ENCODE measurements around the gene TMEM51.

DNA sequence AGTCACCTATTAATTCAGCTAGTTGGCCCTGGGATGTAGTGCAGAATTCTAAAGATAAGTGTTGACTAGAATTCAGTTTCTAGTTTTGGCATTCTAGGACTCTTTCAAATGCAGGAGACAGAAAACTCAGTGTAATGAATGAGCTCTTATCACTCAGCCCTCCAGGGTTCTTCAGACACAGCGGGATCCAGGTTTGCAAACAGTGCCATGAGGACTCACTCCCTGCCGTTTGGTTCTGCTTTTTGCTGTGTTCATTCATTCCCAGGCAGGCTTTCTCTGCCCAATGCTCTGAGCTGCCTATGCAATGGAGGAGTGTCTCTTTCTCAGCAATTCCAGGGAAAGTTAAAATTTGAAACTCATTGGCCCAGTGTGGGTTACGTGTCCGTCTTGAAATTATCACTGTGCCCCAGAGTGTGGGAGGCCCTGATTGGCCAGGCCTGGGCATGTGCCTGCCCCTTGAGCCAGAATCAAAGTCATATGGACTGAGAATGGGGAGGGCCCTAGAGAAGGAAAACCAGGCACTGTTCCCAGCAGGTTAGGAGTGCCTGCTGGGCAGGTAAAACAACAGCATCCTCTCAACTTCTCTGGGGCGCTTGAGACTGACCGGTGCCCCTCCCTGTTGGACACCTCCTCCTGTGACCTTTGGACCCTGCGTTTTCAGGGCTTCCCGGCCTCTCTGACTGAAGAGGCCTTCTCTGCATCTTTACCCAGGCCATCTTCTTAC is 43.4 kb downstream of the TMEM51 start:
- TF ChIP-seq, protein P1, sequence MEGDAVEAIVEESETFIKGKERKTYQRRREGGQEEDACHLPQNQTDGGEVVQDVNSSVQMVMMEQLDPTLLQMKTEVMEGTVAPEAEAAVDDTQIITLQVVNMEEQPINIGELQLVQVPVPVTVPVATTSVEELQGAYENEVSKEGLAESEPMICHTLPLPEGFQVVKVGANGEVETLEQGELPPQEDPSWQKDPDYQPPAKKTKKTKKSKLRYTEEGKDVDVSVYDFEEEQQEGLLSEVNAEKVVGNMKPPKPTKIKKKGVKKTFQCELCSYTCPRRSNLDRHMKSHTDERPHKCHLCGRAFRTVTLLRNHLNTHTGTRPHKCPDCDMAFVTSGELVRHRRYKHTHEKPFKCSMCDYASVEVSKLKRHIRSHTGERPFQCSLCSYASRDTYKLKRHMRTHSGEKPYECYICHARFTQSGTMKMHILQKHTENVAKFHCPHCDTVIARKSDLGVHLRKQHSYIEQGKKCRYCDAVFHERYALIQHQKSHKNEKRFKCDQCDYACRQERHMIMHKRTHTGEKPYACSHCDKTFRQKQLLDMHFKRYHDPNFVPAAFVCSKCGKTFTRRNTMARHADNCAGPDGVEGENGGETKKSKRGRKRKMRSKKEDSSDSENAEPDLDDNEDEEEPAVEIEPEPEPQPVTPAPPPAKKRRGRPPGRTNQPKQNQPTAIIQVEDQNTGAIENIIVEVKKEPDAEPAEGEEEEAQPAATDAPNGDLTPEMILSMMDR (IDR thresholded peaks at IDR 0.05; ENCODE audit: poor library complexity, severe bottlenecking) = no peak
- TF ChIP-seq EP300 (conservative IDR thresholded peaks at IDR 0.05; ENCODE audit: poor library complexity, severe bottlenecking) (no peak), EZH2 (IDR thresholded peaks at IDR 0.05; ENCODE audit: borderline replicate concordance, insufficient read depth, low read length, poor library complexity, severe bottlenecking) (no peak), POLR2AphosphoS5 (IDR thresholded peaks at IDR 0.05) (no peak), TAF1 (IDR thresholded peaks at IDR 0.05; ENCODE audit: low read depth) (no peak), SMC3 (conservative IDR thresholded peaks at IDR 0.05; ENCODE audit: poor library complexity) (no peak), MXI1 (conservative IDR thresholded peaks at IDR 0.05; ENCODE audit: poor library complexity, severe bottlenecking) (no peak), RAD21 (conservative IDR thresholded peaks at IDR 0.05) (no peak)
- TF ChIP-seq, protein P2, sequence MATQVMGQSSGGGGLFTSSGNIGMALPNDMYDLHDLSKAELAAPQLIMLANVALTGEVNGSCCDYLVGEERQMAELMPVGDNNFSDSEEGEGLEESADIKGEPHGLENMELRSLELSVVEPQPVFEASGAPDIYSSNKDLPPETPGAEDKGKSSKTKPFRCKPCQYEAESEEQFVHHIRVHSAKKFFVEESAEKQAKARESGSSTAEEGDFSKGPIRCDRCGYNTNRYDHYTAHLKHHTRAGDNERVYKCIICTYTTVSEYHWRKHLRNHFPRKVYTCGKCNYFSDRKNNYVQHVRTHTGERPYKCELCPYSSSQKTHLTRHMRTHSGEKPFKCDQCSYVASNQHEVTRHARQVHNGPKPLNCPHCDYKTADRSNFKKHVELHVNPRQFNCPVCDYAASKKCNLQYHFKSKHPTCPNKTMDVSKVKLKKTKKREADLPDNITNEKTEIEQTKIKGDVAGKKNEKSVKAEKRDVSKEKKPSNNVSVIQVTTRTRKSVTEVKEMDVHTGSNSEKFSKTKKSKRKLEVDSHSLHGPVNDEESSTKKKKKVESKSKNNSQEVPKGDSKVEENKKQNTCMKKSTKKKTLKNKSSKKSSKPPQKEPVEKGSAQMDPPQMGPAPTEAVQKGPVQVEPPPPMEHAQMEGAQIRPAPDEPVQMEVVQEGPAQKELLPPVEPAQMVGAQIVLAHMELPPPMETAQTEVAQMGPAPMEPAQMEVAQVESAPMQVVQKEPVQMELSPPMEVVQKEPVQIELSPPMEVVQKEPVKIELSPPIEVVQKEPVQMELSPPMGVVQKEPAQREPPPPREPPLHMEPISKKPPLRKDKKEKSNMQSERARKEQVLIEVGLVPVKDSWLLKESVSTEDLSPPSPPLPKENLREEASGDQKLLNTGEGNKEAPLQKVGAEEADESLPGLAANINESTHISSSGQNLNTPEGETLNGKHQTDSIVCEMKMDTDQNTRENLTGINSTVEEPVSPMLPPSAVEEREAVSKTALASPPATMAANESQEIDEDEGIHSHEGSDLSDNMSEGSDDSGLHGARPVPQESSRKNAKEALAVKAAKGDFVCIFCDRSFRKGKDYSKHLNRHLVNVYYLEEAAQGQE (IDR thresholded peaks at IDR 0.05; ENCODE audit: borderline replicate concordance) = no peak
